Panc1 (cell line): ENCODE data around the gene PLCB4.

Experiments
- POLR2AphosphoS5 ChIP-seq: IDR thresholded peaks from 2 replicates; pipeline ENCODE4 v1.6.1; 2012; ENCODE audit warnings: mild to moderate bottlenecking, low read depth, low read length, moderate library complexity
- TCF7L2 ChIP-seq: IDR thresholded peaks from 2 replicates; pipeline ENCODE4 v1.6.1; 2011; ENCODE audit warnings: mild to moderate bottlenecking, low read depth, low read length, inconsistent platforms
- TF ChIP-seq, protein P1 (sequence below): fragments of 450-650 bp; IDR thresholded peaks from 2 replicates; pipeline ENCODE4 v1.5.1; 2017; ENCODE audit warnings: mild to moderate bottlenecking
- TF ChIP-seq, protein P2 (sequence below), 2 experiments: IDR thresholded peaks; 2 replicates each; pipeline ENCODE4 v1.6.1; 2011 to 2012; ENCODE audit warnings: low read depth in 2 of 2, control low read depth in 1 of 2, low read length in 1 of 2, mild to moderate bottlenecking in 1 of 2, moderate library complexity in 1 of 2; ENCODE audit not compliant: insufficient read depth in 1 of 2

DNA sequence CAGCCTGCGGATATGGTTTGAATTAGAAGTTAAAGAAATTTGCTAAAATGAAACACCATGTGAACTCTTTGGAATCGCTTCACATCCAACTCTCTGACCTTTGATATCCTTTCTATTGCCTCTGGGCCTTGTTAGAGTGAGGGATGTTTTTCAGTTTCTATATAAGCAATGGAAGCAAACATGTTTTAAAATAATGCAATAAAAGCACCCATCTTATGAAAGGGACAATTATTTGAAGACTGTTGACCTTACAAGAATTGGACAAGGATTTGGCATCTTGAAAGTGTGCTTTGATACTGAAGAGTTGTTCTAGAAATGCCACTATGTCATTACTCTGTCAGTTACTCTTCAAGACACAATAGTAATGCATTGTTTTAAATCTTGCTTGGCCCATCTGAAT is 221.4 kb downstream of the PLCB4 start:
- TF ChIP-seq, protein P1, sequence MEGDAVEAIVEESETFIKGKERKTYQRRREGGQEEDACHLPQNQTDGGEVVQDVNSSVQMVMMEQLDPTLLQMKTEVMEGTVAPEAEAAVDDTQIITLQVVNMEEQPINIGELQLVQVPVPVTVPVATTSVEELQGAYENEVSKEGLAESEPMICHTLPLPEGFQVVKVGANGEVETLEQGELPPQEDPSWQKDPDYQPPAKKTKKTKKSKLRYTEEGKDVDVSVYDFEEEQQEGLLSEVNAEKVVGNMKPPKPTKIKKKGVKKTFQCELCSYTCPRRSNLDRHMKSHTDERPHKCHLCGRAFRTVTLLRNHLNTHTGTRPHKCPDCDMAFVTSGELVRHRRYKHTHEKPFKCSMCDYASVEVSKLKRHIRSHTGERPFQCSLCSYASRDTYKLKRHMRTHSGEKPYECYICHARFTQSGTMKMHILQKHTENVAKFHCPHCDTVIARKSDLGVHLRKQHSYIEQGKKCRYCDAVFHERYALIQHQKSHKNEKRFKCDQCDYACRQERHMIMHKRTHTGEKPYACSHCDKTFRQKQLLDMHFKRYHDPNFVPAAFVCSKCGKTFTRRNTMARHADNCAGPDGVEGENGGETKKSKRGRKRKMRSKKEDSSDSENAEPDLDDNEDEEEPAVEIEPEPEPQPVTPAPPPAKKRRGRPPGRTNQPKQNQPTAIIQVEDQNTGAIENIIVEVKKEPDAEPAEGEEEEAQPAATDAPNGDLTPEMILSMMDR: no peak
- TF ChIP-seq POLR2AphosphoS5: no peak
- TF ChIP-seq, protein P2, sequence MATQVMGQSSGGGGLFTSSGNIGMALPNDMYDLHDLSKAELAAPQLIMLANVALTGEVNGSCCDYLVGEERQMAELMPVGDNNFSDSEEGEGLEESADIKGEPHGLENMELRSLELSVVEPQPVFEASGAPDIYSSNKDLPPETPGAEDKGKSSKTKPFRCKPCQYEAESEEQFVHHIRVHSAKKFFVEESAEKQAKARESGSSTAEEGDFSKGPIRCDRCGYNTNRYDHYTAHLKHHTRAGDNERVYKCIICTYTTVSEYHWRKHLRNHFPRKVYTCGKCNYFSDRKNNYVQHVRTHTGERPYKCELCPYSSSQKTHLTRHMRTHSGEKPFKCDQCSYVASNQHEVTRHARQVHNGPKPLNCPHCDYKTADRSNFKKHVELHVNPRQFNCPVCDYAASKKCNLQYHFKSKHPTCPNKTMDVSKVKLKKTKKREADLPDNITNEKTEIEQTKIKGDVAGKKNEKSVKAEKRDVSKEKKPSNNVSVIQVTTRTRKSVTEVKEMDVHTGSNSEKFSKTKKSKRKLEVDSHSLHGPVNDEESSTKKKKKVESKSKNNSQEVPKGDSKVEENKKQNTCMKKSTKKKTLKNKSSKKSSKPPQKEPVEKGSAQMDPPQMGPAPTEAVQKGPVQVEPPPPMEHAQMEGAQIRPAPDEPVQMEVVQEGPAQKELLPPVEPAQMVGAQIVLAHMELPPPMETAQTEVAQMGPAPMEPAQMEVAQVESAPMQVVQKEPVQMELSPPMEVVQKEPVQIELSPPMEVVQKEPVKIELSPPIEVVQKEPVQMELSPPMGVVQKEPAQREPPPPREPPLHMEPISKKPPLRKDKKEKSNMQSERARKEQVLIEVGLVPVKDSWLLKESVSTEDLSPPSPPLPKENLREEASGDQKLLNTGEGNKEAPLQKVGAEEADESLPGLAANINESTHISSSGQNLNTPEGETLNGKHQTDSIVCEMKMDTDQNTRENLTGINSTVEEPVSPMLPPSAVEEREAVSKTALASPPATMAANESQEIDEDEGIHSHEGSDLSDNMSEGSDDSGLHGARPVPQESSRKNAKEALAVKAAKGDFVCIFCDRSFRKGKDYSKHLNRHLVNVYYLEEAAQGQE (IDR thresholded peaks at IDR 0.05; ENCODE audit: insufficient read depth in 1 of 2, low read depth in 2 of 2, low read length in 1 of 2): no peak
- no peak for TF ChIP-seq TCF7L2
